IPS-20b (cell line): Measurements from ENCODE around the gene LTA.

Experiments
- H3K27ac ChIP-seq: one replicate; pipeline ENCODE4 v1.5.1; 2013; ENCODE audit warnings: low read length
- H3K27me3 ChIP-seq: 2 replicates; pipeline ENCODE4 v1.6.1; 2013; ENCODE audit warnings: mild to moderate bottlenecking, low read length, inconsistent platforms; ENCODE audit not compliant: insufficient read depth
- H3K36me3 ChIP-seq: 2 replicates; pipeline ENCODE4 v1.6.1; 2013; ENCODE audit warnings: low read depth, mild to moderate bottlenecking, inconsistent platforms, low read length, moderate library complexity; ENCODE audit not compliant: insufficient read depth
- H3K4me1 ChIP-seq: 2 replicates; pipeline ENCODE4 v1.6.1; 2013; ENCODE audit warnings: mild to moderate bottlenecking, control low read depth, inconsistent platforms, low read length, moderate library complexity; ENCODE audit not compliant: insufficient read depth
- H3K4me3 ChIP-seq: 2 replicates; pipeline ENCODE4 v1.5.1; 2013; ENCODE audit warnings: mild to moderate bottlenecking, low read length, inconsistent platforms
- H3K9ac ChIP-seq: 2 replicates; pipeline ENCODE4 v1.6.1; 2013; ENCODE audit warnings: low read depth, mild to moderate bottlenecking, inconsistent platforms, low read length, moderate library complexity
- H3K9me3 ChIP-seq: 2 replicates; pipeline ENCODE4 v1.6.1; 2013; ENCODE audit warnings: mild to moderate bottlenecking, low read depth, low read length, inconsistent platforms; ENCODE audit not compliant: insufficient read depth

The LTA gene

GRCh38 chr6:31614075-31614619 lies 42.1 kb downstream of the LTA start:
- Histone ChIP-seq H3K9ac (no peak overlapping the region), H3K27me3 (no peaks in the 10 kb centered on the region), H3K9me3 (no peaks in the 10 kb centered on the region), H3K4me3 (no peak overlapping the region), H3K27ac (no peak overlapping the region), H3K4me1 (peaks cover 10% of the 10 kb centered on the region; the same call in 1 of the 2 replicates), H3K36me3 (no peaks in the 10 kb centered on the region)

- H3K9ac ChIP-seq: peak within 1 kb of the TSS; percentile 49; the same call in 1 of the 2 replicates
- no peaks in the 10 kb centered on the region for H3K36me3 ChIP-seq
- H3K27me3 ChIP-seq: no peaks in the 10 kb centered on the region
- H3K27ac ChIP-seq: no peak within 1 kb of the TSS
- H3K9me3 ChIP-seq: no peaks in the 10 kb centered on the region
- peak within 1 kb of the TSS; percentile 25; the same call in 1 of the 2 replicates for H3K4me3 ChIP-seq
- H3K4me1 ChIP-seq: peaks cover 10% of the 10 kb centered on the region; the same call in 1 of the 2 replicates
Measured at GRCh38 chr6:31614684-31615578, 42.8 kb downstream of the LTA start, which contains the start of gene AIF1. AIF1 (plus strand) TSS chr6:31615234; CDS start chr6:31615330, 96 bp downstream.

GRCh38 chr6:31615748-31616147 lies 43.7 kb downstream of the LTA start:
- no peaks in the 10 kb centered on the region for H3K9me3 ChIP-seq
- H3K27ac ChIP-seq: no peak overlapping the region
- H3K9ac ChIP-seq: peak overlapping the region; percentile 49; the same call in 1 of the 2 replicates
- peak overlapping the region; percentile 25; the same call in 1 of the 2 replicates for H3K4me3 ChIP-seq
- no peaks in the 10 kb centered on the region for H3K27me3 ChIP-seq
- no peaks in the 10 kb centered on the region for H3K36me3 ChIP-seq
- H3K4me1 ChIP-seq: peaks cover 10% of the 10 kb centered on the region; the same call in 1 of the 2 replicates

DNA sequence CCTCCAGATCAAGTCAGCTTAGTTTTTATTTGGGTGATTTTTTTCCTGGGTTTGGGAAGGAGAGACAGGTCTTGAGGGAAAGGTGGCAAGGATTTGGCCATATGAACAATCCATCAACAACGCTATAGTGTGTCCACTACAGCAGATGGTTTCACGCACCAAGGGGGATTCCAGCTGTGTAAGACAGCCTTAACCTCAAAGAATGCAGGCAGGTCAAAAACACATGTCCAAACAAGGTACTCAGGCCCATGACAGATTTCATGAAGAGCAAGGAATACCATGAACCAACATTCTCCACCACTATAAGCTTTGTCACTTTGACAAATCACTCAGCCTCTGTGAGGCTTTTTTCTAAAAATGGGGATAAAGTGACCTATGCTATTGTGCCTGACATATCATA lies 44.9 kb downstream of the LTA start:
- Histone ChIP-seq H3K9ac (no peak overlapping the region), H3K27ac (no peak overlapping the region), H3K4me1 (peaks cover 13% of the 10 kb centered on the region; the same call in 1 of the 2 replicates), H3K4me3 (no peak overlapping the region), H3K36me3 (peaks cover 6% of the 10 kb centered on the region), H3K9me3 (no peaks in the 10 kb centered on the region), H3K27me3 (no peaks in the 10 kb centered on the region)

- peaks cover 17% of the 10 kb centered on the region; the same call in 1 of the 2 replicates for H3K4me1 ChIP-seq
- peak overlapping the region; percentile 86 for H3K4me3 ChIP-seq
- H3K27ac ChIP-seq: peak overlapping the region; percentile 97
- H3K36me3 ChIP-seq: peaks cover 35% of the 10 kb centered on the region
- H3K9me3 ChIP-seq: no peaks in the 10 kb centered on the region
- peak overlapping the region; percentile 98 for H3K9ac ChIP-seq
- H3K27me3 ChIP-seq: no peaks in the 10 kb centered on the region
Measured at GRCh38 chr6:31619805-31620585, 47.9 kb downstream of the LTA start.

GRCh38 chr6:31620586-31621319 lies 48.7 kb downstream of the LTA start, which contains the start of gene PRRC2A:
PRRC2A (plus strand) TSS chr6:31620715; CDS start chr6:31622790, 2,075 bp downstream.
- H3K9ac ChIP-seq: peak within 1 kb of the TSS; percentile 98
- peak within 1 kb of the TSS; percentile 97 for H3K27ac ChIP-seq
- H3K36me3 ChIP-seq: peaks cover 43% of the 10 kb centered on the region
- H3K9me3 ChIP-seq: no peaks in the 10 kb centered on the region
- no peaks in the 10 kb centered on the region for H3K27me3 ChIP-seq
- peak within 1 kb of the TSS; percentile 86 for H3K4me3 ChIP-seq
- peaks cover 10% of the 10 kb centered on the region; the same call in 1 of the 2 replicates for H3K4me1 ChIP-seq

GRCh38 chr6:31621320-31621939 lies 49.3 kb downstream of the LTA start:
- peak overlapping the region; percentile 91 for H3K9ac ChIP-seq
- H3K4me3 ChIP-seq: peak overlapping the region; percentile 84
- H3K27me3 ChIP-seq: no peaks in the 10 kb centered on the region
- no peaks in the 10 kb centered on the region for H3K9me3 ChIP-seq
- peaks cover 10% of the 10 kb centered on the region; the same call in 1 of the 2 replicates for H3K4me1 ChIP-seq
- H3K36me3 ChIP-seq: peaks cover 50% of the 10 kb centered on the region
- H3K27ac ChIP-seq: peak overlapping the region; percentile 24

DNA sequence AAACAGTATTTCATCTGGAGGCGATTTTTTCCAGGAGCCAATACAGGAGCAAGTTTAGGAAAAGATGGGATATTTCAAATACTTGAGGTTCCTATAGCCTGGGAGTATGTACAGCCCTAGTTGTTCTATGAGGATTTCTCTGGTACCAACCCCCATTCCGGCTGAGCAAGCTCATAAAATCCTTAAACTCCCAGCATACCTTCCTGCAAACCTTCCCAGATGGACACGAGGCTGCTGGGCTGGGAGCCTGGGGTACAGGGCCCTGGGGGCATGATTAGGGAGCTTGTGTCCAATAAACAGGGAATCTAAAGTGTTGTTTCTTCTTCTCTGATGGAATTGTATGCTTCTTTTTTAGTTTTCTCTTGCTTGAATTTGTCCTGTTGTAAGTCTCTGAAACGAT lies 49.9 kb downstream of the LTA start:
- Histone ChIP-seq H3K4me1 (peaks cover 10% of the 10 kb centered on the region; the same call in 1 of the 2 replicates), H3K27me3 (no peaks in the 10 kb centered on the region), H3K36me3 (peaks cover 55% of the 10 kb centered on the region), H3K4me3 (peak overlapping the region; percentile 84), H3K27ac (no peak overlapping the region), H3K9ac (peak overlapping the region; percentile 91; the same call in 1 of the 2 replicates), H3K9me3 (no peaks in the 10 kb centered on the region)

DNA sequence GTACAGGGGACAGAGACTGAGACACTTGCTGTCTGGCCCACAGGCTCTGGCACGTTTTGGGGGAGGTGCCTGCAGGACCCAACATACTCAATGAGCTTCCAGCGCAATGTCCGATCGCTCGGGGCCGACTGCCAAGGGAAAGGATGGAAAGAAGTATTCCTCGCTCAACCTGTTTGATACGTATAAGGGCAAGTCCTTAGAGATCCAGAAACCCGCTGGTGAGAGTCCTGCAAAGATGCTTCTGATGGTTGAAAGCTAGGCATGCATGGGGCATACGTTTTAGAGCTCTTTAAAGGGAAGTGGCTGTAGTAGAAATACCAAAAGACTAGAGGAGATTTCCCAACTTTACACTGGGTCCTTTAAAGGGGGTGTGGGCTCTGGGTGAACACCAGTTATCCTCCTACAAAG lies 50.6 kb downstream of the LTA start:
- Histone ChIP-seq H3K9me3 (no peaks in the 10 kb centered on the region), H3K36me3 (peaks cover 62% of the 10 kb centered on the region), H3K4me1 (peaks cover 10% of the 10 kb centered on the region; the same call in 1 of the 2 replicates), H3K9ac (peak overlapping the region; percentile 91; the same call in 1 of the 2 replicates), H3K27ac (no peak overlapping the region), H3K4me3 (peak overlapping the region; percentile 84), H3K27me3 (no peaks in the 10 kb centered on the region)
